Panc1 (cell line): ENCODE results near the gene NSMCE1. TPM values are rescaled to one million over a fixed set of nuclear protein-coding genes. Genes with fewer than 3 reads are reported as not detected.

Experiments
- ATAC-seq: fragments of 200-7000 bp; cut with Tn5 transposase; 2 replicates; pipeline ENCODE4 v1.9.1; 2020; ENCODE audit warnings: mild to moderate bottlenecking, moderate library complexity
- BruUV-seq: library from RNA; stranded (reverse); fragments of 400-500 nt; replicated peaks from 2 replicates; lab custom pipeline; 2021; lab: Mats Ljungman, UMichigan
- CTCF ChIA-PET: fragments of 300-600 bp; sonication (Branson Sonifier 250); formaldehyde crosslinking; loops from one replicate; lab custom pipeline; 2022; ENCODE audit warnings: antibody characterized with exemption; lab: Charles Lee
- POLR2A ChIA-PET: fragments of 300-600 bp; sonication (Branson Sonifier 250); formaldehyde crosslinking; loops from one replicate; lab custom pipeline; 2022; ENCODE audit warnings: antibody characterized with exemption; lab: Charles Lee
- DNase-seq: peaks from one replicate; pipeline ENCODE4 v3.0.0-alpha.2; 2010; ENCODE audit warnings: low read depth, low spot score
- H3K27ac ChIP-seq: 2 replicates; pipeline ENCODE4 v1.5.1; 2011; ENCODE audit warnings: mild to moderate bottlenecking, low read length, inconsistent platforms
- H3K27me3 ChIP-seq: fragments of 200-500 bp; sonication (Bioruptor generic); 2 replicates; pipeline ENCODE4 v1.6.0; 2014; ENCODE audit warnings: low read length, inconsistent platforms; ENCODE audit not compliant: control insufficient read depth, insufficient read depth
- H3K36me3 ChIP-seq: fragments of 200-500 bp; sonication (Bioruptor generic); 2 replicates; pipeline ENCODE4 v1.5.1; 2014; ENCODE audit warnings: inconsistent platforms, mild to moderate bottlenecking, low read length, moderate library complexity; ENCODE audit not compliant: control insufficient read depth, insufficient read depth
- H3K4me1 ChIP-seq: 2 replicates; pipeline ENCODE4 v1.5.1; 2011; ENCODE audit warnings: inconsistent platforms, mild to moderate bottlenecking, low read length, moderate library complexity; ENCODE audit not compliant: control insufficient read depth, insufficient read depth
- H3K4me3 ChIP-seq, 2 experiments: 2 replicates each; pipeline ENCODE4 v1.5.1; 2011 to 2012; ENCODE audit warnings: low read depth in 2 of 2, low read length in 2 of 2, mild to moderate bottlenecking in 2 of 2, inconsistent platforms in 1 of 2, moderate library complexity in 1 of 2
- H3K9me3 ChIP-seq: fragments of 200-500 bp; sonication (Bioruptor generic); 2 replicates; pipeline ENCODE4 v1.5.1; 2014; ENCODE audit warnings: low read depth, mild to moderate bottlenecking, inconsistent platforms, low read length, moderate library complexity; ENCODE audit not compliant: control insufficient read depth, insufficient read depth
- POLR2AphosphoS5 ChIP-seq: IDR thresholded peaks from 2 replicates; pipeline ENCODE4 v1.6.1; 2012; ENCODE audit warnings: mild to moderate bottlenecking, low read depth, low read length, moderate library complexity
- SIN3A ChIP-seq: IDR thresholded peaks from 2 replicates; pipeline ENCODE4 v1.6.1; 2012; ENCODE audit warnings: low read depth, mild to moderate bottlenecking, low read length, moderate library complexity, borderline replicate concordance; ENCODE audit not compliant: insufficient read depth
- TCF7L2 ChIP-seq: IDR thresholded peaks from 2 replicates; pipeline ENCODE4 v1.6.1; 2011; ENCODE audit warnings: mild to moderate bottlenecking, low read depth, low read length, inconsistent platforms
- in situ Hi-C: cut with HindIII; loops from 2 replicates; pipeline ENCODE4 v1.10.0; 2016; ENCODE audit warnings: low sequenced_read_pairs, low pct_unique_long_range_greater_than_20kb
- intact Hi-C: fragments of 100-400 bp; cut with micrococcal nuclease; formaldehyde crosslinking; loops from one replicate; pipeline ENCODE4 v1.10.0; 2022; ENCODE audit not compliant: unreplicated experiment
- total RNA-seq: library from RNA; stranded (reverse); gene quantifications from one replicate; pipeline ENCODE4 v1.2.1, GENCODE V29; 2021; ENCODE audit not compliant: unreplicated experiment
- TF ChIP-seq, protein P1 (sequence below), 2 experiments: IDR thresholded peaks; 2 replicates each; pipeline ENCODE4 v1.6.1; 2011 to 2012; ENCODE audit warnings: low read depth in 2 of 2, control low read depth in 1 of 2, low read length in 1 of 2, mild to moderate bottlenecking in 1 of 2, moderate library complexity in 1 of 2; ENCODE audit not compliant: insufficient read depth in 1 of 2
- TF ChIP-seq, protein P2 (sequence below): fragments of 450-650 bp; IDR thresholded peaks from 2 replicates; pipeline ENCODE4 v1.5.1; 2017; ENCODE audit warnings: mild to moderate bottlenecking

The NSMCE1 gene
- total RNA-seq, 1 experiment from 2014 or later, result 48.2 TPM

DNA sequence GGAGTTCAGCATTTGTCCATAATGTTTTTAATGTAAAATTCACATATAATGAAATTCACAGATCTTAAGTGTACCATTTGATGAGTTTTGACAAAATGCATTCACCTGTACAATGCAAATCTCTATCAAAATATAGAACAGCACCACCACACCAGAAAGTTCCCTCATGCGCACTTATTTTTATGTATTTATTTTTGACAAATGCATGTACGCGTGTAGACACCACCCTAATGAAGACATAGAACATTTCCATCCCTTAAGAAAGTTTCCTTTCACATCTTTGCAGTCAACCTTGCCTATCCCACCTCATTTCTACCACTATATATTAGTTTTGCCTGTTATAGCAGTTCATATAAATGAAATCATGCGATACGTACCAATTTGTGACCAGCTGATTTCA, 29.6 kb upstream of the NSMCE1 start:
- no peaks in the 10 kb centered on the region for H3K4me1 ChIP-seq
- H3K27ac ChIP-seq, result no peak overlapping the region
- in situ Hi-C loops (no loop called here), intact Hi-C loops (no loop called here)
- no peaks in the 10 kb centered on the region for H3K27me3 ChIP-seq
- H3K4me3 ChIP-seq, result no peak overlapping the region
- no peaks in the 10 kb centered on the region for H3K36me3 ChIP-seq
- ChIA-PET POLR2A (no interaction called here), CTCF (interaction anchor here (0.6 kb wide), 1 partner anchor 570 kb away, joined by 9 read pairs; no protein-coding TSS in a partner anchor)
- DNase-seq, result no peak
- no peak for ATAC-seq
- H3K9me3 ChIP-seq, result no peaks in the 10 kb centered on the region
- no TSS peak for BruUV-seq
- TF ChIP-seq, protein P1, sequence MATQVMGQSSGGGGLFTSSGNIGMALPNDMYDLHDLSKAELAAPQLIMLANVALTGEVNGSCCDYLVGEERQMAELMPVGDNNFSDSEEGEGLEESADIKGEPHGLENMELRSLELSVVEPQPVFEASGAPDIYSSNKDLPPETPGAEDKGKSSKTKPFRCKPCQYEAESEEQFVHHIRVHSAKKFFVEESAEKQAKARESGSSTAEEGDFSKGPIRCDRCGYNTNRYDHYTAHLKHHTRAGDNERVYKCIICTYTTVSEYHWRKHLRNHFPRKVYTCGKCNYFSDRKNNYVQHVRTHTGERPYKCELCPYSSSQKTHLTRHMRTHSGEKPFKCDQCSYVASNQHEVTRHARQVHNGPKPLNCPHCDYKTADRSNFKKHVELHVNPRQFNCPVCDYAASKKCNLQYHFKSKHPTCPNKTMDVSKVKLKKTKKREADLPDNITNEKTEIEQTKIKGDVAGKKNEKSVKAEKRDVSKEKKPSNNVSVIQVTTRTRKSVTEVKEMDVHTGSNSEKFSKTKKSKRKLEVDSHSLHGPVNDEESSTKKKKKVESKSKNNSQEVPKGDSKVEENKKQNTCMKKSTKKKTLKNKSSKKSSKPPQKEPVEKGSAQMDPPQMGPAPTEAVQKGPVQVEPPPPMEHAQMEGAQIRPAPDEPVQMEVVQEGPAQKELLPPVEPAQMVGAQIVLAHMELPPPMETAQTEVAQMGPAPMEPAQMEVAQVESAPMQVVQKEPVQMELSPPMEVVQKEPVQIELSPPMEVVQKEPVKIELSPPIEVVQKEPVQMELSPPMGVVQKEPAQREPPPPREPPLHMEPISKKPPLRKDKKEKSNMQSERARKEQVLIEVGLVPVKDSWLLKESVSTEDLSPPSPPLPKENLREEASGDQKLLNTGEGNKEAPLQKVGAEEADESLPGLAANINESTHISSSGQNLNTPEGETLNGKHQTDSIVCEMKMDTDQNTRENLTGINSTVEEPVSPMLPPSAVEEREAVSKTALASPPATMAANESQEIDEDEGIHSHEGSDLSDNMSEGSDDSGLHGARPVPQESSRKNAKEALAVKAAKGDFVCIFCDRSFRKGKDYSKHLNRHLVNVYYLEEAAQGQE (IDR thresholded peaks at IDR 0.05; ENCODE audit: insufficient read depth in 1 of 2, low read depth in 2 of 2, low read length in 1 of 2), result no peak
- TF ChIP-seq, protein P2, sequence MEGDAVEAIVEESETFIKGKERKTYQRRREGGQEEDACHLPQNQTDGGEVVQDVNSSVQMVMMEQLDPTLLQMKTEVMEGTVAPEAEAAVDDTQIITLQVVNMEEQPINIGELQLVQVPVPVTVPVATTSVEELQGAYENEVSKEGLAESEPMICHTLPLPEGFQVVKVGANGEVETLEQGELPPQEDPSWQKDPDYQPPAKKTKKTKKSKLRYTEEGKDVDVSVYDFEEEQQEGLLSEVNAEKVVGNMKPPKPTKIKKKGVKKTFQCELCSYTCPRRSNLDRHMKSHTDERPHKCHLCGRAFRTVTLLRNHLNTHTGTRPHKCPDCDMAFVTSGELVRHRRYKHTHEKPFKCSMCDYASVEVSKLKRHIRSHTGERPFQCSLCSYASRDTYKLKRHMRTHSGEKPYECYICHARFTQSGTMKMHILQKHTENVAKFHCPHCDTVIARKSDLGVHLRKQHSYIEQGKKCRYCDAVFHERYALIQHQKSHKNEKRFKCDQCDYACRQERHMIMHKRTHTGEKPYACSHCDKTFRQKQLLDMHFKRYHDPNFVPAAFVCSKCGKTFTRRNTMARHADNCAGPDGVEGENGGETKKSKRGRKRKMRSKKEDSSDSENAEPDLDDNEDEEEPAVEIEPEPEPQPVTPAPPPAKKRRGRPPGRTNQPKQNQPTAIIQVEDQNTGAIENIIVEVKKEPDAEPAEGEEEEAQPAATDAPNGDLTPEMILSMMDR, result no peak
- TF ChIP-seq SIN3A, result no peak
- no peak for TF ChIP-seq POLR2AphosphoS5
- no peak for TF ChIP-seq TCF7L2

DNA sequence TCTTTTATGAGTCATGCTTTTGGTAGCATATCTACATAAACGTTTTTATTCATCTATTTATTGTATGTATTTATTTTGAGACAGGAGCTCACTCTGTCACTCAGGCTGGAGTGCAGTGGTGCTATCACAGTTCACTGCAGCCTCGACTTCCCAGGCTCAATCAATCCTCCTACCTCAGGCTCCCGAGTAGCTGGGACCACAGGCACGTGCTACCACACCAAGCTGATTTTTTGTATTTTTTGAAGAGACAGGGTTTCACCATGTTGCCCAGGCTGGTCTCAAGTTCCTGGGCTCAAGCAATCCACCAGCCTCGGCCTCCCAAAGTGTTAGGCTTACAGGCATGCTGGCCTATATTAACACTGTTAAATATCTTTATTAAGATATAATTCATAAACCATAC, 24.8 kb upstream of the NSMCE1 start:
- DNase-seq (no peak), ATAC-seq (no peak)
- CTCF ChIA-PET, result no interaction called here
- BruUV-seq, result no TSS peak
- Histone ChIP-seq H3K27me3 (no peaks in the 10 kb centered on the region), H3K9me3 (no peaks in the 10 kb centered on the region), H3K36me3 (no peaks in the 10 kb centered on the region), H3K27ac (no peak overlapping the region), H3K4me1 (no peaks in the 10 kb centered on the region), H3K4me3 (no peak overlapping the region)
- POLR2A ChIA-PET, result no interaction called here
- TF ChIP-seq, protein P2, result no peak
- TF ChIP-seq, protein P1 (IDR thresholded peaks at IDR 0.05; ENCODE audit: insufficient read depth in 1 of 2, low read depth in 2 of 2, low read length in 1 of 2), result no peak
- TF ChIP-seq POLR2AphosphoS5, result no peak
- no peak for TF ChIP-seq TCF7L2
- in situ Hi-C loops, result no loop called here
- intact Hi-C loops, result no loop called here
